Activated naive CD4-positive, alpha-beta T cell treated with anti-CD3 and anti-CD28 coated beads for 36 hours (primary cell): Measurements from ENCODE around the gene LDHAL6A. TPM values are rescaled to one million over a fixed set of nuclear protein-coding genes. Genes with fewer than 3 reads are reported as not detected.

Experiments
- CTCF ChIA-PET: fragments of 350-600 bp; sonication (Branson Sonifier 250); formaldehyde crosslinking; loops from one replicate; lab custom pipeline; 2021; ENCODE audit warnings: antibody characterized with exemption; lab: Charles Lee
- DNase-seq: peaks from one replicate; pipeline ENCODE4 v3.0.0-alpha.2; 2020
- H3K27ac Mint-ChIP-seq: one replicate; pipeline ENCODE4 v1.8.0; 2021; ENCODE audit warnings: mild to moderate bottlenecking, mixed read lengths
- H3K27me3 Mint-ChIP-seq: one replicate; pipeline ENCODE4 v1.8.0; 2021; ENCODE audit warnings: low read depth, mixed read lengths
- H3K36me3 Mint-ChIP-seq: one replicate; pipeline ENCODE4 v1.8.0; 2021; ENCODE audit warnings: low read depth, mixed read lengths
- H3K4me1 Mint-ChIP-seq: one replicate; pipeline ENCODE4 v1.8.0; 2021; ENCODE audit warnings: low read depth, mixed read lengths
- H3K4me3 Mint-ChIP-seq: one replicate; pipeline ENCODE4 v1.8.0; 2021; ENCODE audit warnings: mild to moderate bottlenecking, moderate library complexity, mixed read lengths
- H3K9me3 Mint-ChIP-seq: one replicate; pipeline ENCODE4 v1.8.0; 2021; ENCODE audit warnings: mixed read lengths
- intact Hi-C: fragments of 100-400 bp; cut with micrococcal nuclease; formaldehyde crosslinking; loops from one replicate; pipeline ENCODE4 v1.15.1; 2023
- total RNA-seq, 2 experiments: library from RNA; stranded (reverse); gene quantifications; one replicate each; pipeline ENCODE4 v1.2.3, GENCODE V29; 2021

Gene LDHAL6A
- total RNA-seq, 2 experiments from 2014 or later = 0.12 to 0.19 TPM

DNA sequence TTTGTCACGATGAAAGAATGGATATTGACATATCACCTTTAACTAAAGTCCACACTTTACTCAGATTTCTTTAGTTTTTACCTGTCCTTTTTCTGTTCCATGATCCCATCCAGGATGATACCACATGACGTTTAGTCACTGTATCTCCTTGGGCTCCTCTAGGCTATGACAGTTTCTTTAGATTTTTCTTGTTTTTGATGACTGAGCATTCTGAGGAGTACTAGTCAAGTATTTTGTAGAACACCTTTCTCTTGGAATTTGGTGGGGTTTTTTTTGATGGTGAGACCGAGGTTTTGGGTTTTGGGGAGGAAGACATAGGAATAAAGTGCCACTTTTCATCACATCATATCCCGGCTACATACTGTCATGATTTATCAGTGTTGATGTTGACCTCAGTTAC is 4.0 kb downstream of the LDHAL6A start:
- no peak overlapping the region for H3K4me3 Mint-ChIP-seq
- intact Hi-C loops = no loop called here
- no peak overlapping the region for H3K27ac Mint-ChIP-seq
- DNase-seq = no peak
- H3K36me3 Mint-ChIP-seq = no peaks in the 10 kb centered on the region
- peaks cover 2% of the 10 kb centered on the region for H3K4me1 Mint-ChIP-seq
- H3K9me3 Mint-ChIP-seq = no peaks in the 10 kb centered on the region
- H3K27me3 Mint-ChIP-seq = peaks cover 5% of the 10 kb centered on the region
- CTCF ChIA-PET = interaction anchor here (0.9 kb wide), 1 partner anchor 216 kb away, joined by 3 read pairs; no protein-coding TSS in a partner anchor

GRCh38 chr11:18461909-18462308 is 6.3 kb downstream of the LDHAL6A start:
- Mint-ChIP-seq H3K27ac (no peak overlapping the region), H3K4me1 (no peaks in the 10 kb centered on the region), H3K36me3 (no peaks in the 10 kb centered on the region), H3K4me3 (no peak overlapping the region), H3K27me3 (no peaks in the 10 kb centered on the region), H3K9me3 (no peaks in the 10 kb centered on the region)
- peak; percentile 13 for DNase-seq
- CTCF ChIA-PET = no interaction called here
- intact Hi-C loops = no loop called here

- H3K4me3 Mint-ChIP-seq = no peak overlapping the region
- H3K4me1 Mint-ChIP-seq = peaks cover 5% of the 10 kb centered on the region
- intact Hi-C loops = no loop called here
- H3K27ac Mint-ChIP-seq = no peak overlapping the region
- H3K27me3 Mint-ChIP-seq = no peaks in the 10 kb centered on the region
- CTCF ChIA-PET = no interaction called here
- H3K9me3 Mint-ChIP-seq = no peaks in the 10 kb centered on the region
- DNase-seq = no peak
- no peaks in the 10 kb centered on the region for H3K36me3 Mint-ChIP-seq
Measured at GRCh38 chr11:18463439-18463838, 7.8 kb downstream of the LDHAL6A start.

DNA sequence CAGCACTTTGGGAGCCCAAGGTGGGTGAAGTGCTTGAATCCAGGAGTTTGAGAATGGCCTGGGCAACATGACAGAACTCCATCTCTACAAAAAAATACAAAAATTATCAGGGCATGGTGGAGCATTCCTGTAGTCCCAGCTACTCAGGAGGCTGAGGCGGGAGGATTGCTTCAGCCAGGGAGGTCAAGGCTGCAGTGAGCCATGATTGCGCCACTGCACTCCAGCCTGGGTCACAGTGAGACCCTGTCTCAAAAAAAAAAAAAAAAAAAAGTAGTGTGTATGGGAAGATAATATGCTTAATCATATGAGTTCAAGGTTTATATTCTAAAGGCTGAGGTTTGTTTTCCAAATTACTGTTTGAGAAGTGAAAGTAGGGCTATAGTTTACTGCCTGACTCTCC is 10.7 kb downstream of the LDHAL6A start:
- intact Hi-C loops = no loop called here
- Mint-ChIP-seq H3K27ac (no peak overlapping the region), H3K36me3 (no peaks in the 10 kb centered on the region), H3K27me3 (no peaks in the 10 kb centered on the region), H3K9me3 (no peaks in the 10 kb centered on the region), H3K4me3 (no peak overlapping the region), H3K4me1 (peaks cover 16% of the 10 kb centered on the region)
- CTCF ChIA-PET = no interaction called here
- DNase-seq = no peak

GRCh38 chr11:18468059-18468458 is 12.4 kb downstream of the LDHAL6A start:
- CTCF ChIA-PET = interaction anchor here (0.5 to 1.3 kb wide), 3 partner anchors 58 to 358 kb away, joined by 3 to 5 read pairs (median 3); no protein-coding TSS in a partner anchor
- Mint-ChIP-seq H3K27ac (peak overlapping the region; percentile 70), H3K4me3 (no peak overlapping the region), H3K9me3 (no peaks in the 10 kb centered on the region), H3K36me3 (no peaks in the 10 kb centered on the region), H3K27me3 (no peaks in the 10 kb centered on the region), H3K4me1 (peaks cover 21% of the 10 kb centered on the region)
- no peak for DNase-seq
- intact Hi-C loops = loop anchor here (2.0 kb wide), 1 partner anchor 59 kb away; the partner anchor contains the start of gene TSG101

- DNase-seq = peak; percentile 8
- no peak overlapping the region for H3K4me3 Mint-ChIP-seq
- no peaks in the 10 kb centered on the region for H3K9me3 Mint-ChIP-seq
- no peaks in the 10 kb centered on the region for H3K36me3 Mint-ChIP-seq
- CTCF ChIA-PET = interaction anchor here (0.6 to 0.9 kb wide), 4 partner anchors 35 to 353 kb away, joined by 4 to 5 read pairs (median 5); no protein-coding TSS in a partner anchor
- intact Hi-C loops = loop anchor here (2.0 kb wide), 1 partner anchor 58 kb away; the partner anchor contains the start of gene TSG101
- H3K27me3 Mint-ChIP-seq = no peaks in the 10 kb centered on the region
- H3K27ac Mint-ChIP-seq = no peak overlapping the region
- H3K4me1 Mint-ChIP-seq = peaks cover 21% of the 10 kb centered on the region
Measured at GRCh38 chr11:18468961-18469360, 13.3 kb downstream of the LDHAL6A start.

- no peak overlapping the region for H3K27ac Mint-ChIP-seq
- no peaks in the 10 kb centered on the region for H3K27me3 Mint-ChIP-seq
- peaks cover 11% of the 10 kb centered on the region for H3K36me3 Mint-ChIP-seq
- peaks cover 21% of the 10 kb centered on the region for H3K4me1 Mint-ChIP-seq
- intact Hi-C loops = loop anchor here (1.0 kb wide), 1 partner anchor 76 kb away; no protein-coding TSS in a partner anchor
- no peak overlapping the region for H3K4me3 Mint-ChIP-seq
- H3K9me3 Mint-ChIP-seq = no peaks in the 10 kb centered on the region
- peak; percentile 40 for DNase-seq
- CTCF ChIA-PET = interaction anchor here (1.2 to 1.4 kb wide), 2 partner anchors 15 to 228 kb away, joined by 3 read pairs; no protein-coding TSS in a partner anchor
Measured at GRCh38 chr11:18471995-18472394, 16.3 kb downstream of the LDHAL6A start.

GRCh38 chr11:18472587-18472986 is 16.9 kb downstream of the LDHAL6A start:
- CTCF ChIA-PET = interaction anchor here (1.2 to 1.4 kb wide), 2 partner anchors 16 to 229 kb away, joined by 3 read pairs; no protein-coding TSS in a partner anchor
- DNase-seq = no peak
- Mint-ChIP-seq H3K27ac (no peak overlapping the region), H3K27me3 (no peaks in the 10 kb centered on the region), H3K4me1 (peaks cover 21% of the 10 kb centered on the region), H3K4me3 (no peak overlapping the region), H3K9me3 (no peaks in the 10 kb centered on the region), H3K36me3 (peaks cover 14% of the 10 kb centered on the region)
- intact Hi-C loops = loop anchor here (1.0 kb wide), 1 partner anchor 76 kb away; no protein-coding TSS in a partner anchor

GRCh38 chr11:18479063-18479462 is 23.4 kb downstream of the LDHAL6A start:
- H3K27me3 Mint-ChIP-seq = no peaks in the 10 kb centered on the region
- peaks cover 57% of the 10 kb centered on the region for H3K36me3 Mint-ChIP-seq
- H3K4me3 Mint-ChIP-seq = no peak overlapping the region
- CTCF ChIA-PET = interaction anchor here (1.0 kb wide), 1 partner anchor 23 kb away, joined by 3 read pairs; no protein-coding TSS in a partner anchor
- no peaks in the 10 kb centered on the region for H3K4me1 Mint-ChIP-seq
- H3K27ac Mint-ChIP-seq = no peak overlapping the region
- intact Hi-C loops = no loop called here
- DNase-seq = no peak
- no peaks in the 10 kb centered on the region for H3K9me3 Mint-ChIP-seq

DNA sequence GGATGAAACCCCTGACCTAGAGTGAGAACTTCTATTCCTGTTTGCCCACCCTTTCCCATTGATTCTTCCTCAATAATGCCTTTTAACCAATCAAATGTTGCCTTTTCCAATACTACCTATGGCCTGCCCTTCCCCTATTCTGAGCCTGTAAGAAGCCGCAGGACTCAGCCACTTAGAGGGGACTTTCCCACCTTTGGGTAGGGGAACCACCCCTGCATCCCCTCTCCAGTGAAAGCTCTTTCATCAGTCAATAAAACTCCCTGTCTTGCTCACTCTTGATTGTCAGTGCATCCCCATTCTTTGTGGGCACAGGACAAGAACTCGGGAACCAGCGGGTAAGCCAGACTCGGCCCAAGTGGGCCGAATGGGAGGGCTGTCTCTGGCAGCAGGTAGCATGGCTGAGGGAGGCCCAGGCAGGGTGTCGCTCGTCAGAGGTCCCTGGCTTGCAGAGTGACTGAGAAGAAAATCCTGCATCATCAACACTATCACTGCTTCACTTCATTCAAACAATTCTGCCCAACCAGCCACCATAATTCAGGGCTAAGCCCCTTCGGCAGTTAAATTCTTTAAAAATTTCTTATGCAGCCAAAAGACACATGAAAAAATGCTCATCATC is 30.4 kb downstream of the LDHAL6A start:
- H3K36me3 Mint-ChIP-seq = peaks cover 41% of the 10 kb centered on the region
- intact Hi-C loops = no loop called here
- H3K9me3 Mint-ChIP-seq = no peaks in the 10 kb centered on the region
- H3K4me1 Mint-ChIP-seq = peaks cover 7% of the 10 kb centered on the region
- no peak overlapping the region for H3K27ac Mint-ChIP-seq
- CTCF ChIA-PET = no interaction called here
- no peaks in the 10 kb centered on the region for H3K27me3 Mint-ChIP-seq
- DNase-seq = peak; percentile 31
- no peak overlapping the region for H3K4me3 Mint-ChIP-seq

DNA sequence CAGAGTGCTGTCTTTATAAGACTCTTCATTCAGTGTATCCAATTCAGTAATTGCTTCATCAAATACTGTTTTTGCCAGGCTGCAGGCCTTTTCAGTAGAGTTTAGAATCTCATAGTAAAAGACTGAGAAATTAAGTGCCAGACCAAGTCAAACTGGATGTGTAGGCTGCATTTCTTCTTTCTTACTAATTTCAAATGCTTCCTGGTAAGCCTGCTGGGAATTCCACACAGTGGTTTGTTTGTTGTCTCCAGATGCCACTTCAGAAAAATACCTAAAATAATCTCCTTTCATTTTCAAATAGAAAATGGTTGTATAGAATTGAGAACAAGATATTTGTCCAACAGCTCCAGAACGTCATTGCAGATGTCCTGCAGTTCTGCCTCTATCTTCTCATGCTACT is 34.7 kb downstream of the LDHAL6A start:
- H3K27ac Mint-ChIP-seq = no peak overlapping the region
- DNase-seq = no peak
- H3K9me3 Mint-ChIP-seq = no peaks in the 10 kb centered on the region
- peaks cover 7% of the 10 kb centered on the region for H3K4me1 Mint-ChIP-seq
- H3K36me3 Mint-ChIP-seq = peaks cover 26% of the 10 kb centered on the region
- H3K4me3 Mint-ChIP-seq = no peak overlapping the region
- CTCF ChIA-PET = interaction anchor here (0.5 kb wide), 1 partner anchor 74 kb away, joined by 3 read pairs; no protein-coding TSS in a partner anchor
- H3K27me3 Mint-ChIP-seq = no peaks in the 10 kb centered on the region
- intact Hi-C loops = no loop called here

- H3K4me3 Mint-ChIP-seq = no peak overlapping the region
- no peaks in the 10 kb centered on the region for H3K9me3 Mint-ChIP-seq
- peaks cover 5% of the 10 kb centered on the region for H3K4me1 Mint-ChIP-seq
- no peak overlapping the region for H3K27ac Mint-ChIP-seq
- H3K36me3 Mint-ChIP-seq = peaks cover 30% of the 10 kb centered on the region
- no peaks in the 10 kb centered on the region for H3K27me3 Mint-ChIP-seq
- no peak for DNase-seq
- intact Hi-C loops = no loop called here
- CTCF ChIA-PET = interaction anchor here (0.5 kb wide), 1 partner anchor 74 kb away, joined by 3 read pairs; no protein-coding TSS in a partner anchor
Measured at GRCh38 chr11:18490736-18491485, 35.3 kb downstream of the LDHAL6A start.
